DMS 273 treated with DMSO at 0.1 percent for 48 hours (cell line): Measurements from ENCODE around the gene GLT1D1.

ENCODE experiments used
- DNase-seq: peaks from one replicate; lab custom pipeline; 2025; lab: John Stamatoyannopoulos, UW

The GLT1D1 gene

DNA sequence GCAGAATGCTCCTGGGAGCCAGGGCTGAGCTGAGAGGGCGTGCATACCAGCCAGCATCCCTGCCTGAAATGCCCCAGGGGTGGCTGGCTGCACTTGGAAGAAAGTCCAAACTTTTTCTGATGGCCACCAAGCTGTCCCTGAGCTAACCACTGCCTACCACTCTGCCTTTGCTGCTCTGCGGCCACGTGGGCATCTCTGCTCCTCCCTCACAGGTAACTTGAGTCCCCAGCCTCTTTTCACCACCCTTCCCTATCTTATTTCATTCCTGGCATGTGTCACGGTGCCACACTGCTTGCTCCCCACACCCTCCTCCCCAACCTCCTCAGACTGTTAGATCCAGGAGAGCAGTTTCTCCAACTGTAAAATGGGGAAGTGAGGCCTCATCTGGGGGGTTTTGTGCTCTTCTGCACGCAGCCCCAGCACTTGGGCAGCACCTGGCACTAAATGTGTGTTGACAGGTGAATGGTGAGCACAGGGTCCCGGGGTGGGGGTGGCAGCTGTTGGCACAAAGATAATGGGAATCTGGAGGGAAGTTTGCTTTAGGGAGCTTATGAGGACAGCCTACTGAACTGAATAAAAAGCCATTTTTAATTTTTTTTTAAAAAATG lies 113.0 kb downstream of the GLT1D1 start:
- DNase-seq: no peak

DNA sequence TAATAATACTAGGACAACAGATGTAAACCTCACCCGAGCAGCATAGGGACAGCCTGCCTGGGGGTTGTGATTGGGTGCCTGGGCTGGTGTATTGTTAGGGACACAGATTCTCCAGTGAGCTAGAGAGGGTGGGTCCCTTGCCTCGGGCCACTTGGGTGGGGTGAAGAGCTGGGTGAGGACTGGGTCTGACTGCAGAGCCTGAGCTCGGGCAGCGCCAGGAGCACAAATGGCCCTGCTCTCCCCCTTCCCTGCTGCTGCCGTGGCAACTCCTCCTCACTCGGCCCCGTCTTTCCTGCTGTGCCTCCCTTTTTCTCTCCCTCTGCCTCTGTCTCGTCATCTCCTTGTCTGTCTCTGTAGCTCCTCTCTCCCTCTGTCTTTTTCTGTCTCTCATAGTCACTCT lies 115.4 kb downstream of the GLT1D1 start:
- DNase-seq: no peak

GRCh38 chr12:128969480-128970055 lies 116.3 kb downstream of the GLT1D1 start:
- no peak for DNase-seq

DNA sequence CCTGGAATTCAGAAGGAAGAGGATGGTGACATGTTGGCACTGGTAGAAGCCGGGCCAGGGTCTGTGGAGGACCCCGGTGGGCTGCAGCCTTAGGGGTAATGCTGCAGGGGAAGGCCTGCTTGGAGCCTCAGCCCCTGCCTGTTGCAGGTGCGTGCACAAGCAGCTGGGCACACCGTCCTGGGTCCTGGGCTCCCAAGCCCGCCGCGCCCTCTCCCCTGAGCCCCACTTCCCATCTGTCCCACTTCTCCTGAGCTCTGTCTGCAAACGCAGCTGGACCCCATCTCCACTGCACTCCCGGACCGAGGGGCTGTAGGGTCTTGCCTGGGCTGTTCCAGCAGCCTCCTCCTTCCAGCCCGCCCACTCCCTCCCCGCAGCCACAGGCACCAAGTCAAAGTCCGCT lies 116.8 kb downstream of the GLT1D1 start:
- no peak for DNase-seq

DNA sequence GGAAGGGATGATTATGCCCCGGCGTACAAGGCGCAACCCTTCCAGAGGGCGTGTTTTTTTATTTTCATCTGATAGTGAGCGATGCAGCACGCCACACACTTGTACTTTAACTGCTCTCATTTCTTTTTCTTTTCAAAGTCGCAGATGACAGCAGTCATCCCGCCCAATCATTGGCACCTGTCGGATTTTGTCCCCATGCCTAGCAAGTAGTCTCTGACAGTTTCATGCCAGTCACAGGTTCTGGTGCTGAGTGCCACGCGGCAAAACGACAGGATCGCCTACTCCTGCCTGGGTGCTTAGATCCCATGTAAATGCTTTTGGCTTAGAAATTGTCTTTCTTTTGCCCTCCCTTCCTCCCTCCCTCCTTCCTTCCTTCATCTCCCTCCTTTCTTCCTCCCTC lies 117.7 kb downstream of the GLT1D1 start:
- DNase-seq: no peak

- DNase-seq: no peak
Observed at GRCh38 chr12:128971802-128972201, 118.5 kb downstream of the GLT1D1 start.

DNA sequence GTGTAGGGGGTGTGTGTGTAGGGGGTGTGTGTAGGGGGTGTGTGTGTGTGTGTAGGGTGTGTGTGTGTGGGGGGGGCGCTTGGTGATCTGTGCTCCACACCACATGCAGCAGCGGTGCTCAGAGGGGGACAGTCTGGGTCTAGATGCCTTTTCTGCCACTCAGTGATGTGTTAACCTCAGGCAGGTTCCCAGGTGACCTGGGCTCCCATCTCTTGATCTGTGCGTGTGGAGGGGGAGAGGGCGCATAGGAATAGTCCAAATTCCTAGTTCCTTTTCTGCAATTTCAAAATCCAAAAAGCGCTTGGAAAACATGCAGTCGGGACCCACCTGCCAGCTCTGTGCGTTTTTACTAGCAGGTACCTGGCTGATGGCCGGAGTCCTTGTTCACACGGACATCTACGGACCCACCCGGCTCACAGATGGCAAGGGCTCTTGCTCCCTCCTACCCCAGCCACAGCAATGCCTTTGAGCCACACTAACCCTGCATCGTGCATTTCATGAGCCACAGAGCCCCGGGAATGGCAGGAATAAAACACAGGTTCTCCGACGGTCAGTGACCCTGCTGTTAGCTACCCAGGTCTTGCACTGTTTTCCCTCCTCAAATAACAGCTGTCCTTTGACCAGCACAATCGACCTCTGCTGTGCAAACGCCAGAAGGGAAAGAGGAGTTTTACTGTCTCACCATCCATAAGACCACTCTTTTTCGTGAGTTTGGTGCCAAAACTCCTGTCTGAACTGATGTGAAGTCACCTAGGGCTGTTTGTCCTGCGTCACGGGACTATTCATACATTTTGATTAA lies 120.8 kb downstream of the GLT1D1 start:
- DNase-seq: no peak

GRCh38 chr12:128974881-128975280 lies 121.6 kb downstream of the GLT1D1 start:
- DNase-seq: no peak

- no peak for DNase-seq
Observed at GRCh38 chr12:128976120-128976738, 123.0 kb downstream of the GLT1D1 start.

- no peak for DNase-seq
Observed at GRCh38 chr12:128977441-128977840, 124.2 kb downstream of the GLT1D1 start.

DNA sequence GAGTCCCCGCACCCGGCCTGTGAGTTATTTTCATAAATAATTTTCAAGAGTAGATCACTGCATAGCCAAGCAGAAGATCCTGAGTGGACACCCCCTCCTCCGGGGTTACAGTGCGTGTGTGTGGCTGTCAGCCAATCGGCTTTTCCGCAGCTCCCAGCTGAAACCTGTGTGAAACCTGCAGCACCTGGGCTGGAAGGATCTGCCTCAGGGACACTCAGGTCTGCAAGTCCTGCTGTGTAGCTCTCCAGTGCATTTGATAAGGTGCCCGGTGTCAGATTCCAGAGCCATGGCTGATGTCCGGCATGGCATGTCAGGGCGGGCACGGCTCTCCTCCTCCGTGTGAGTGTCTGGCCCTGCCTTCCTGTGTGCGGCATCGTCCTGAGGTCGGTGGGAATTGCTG lies 124.8 kb downstream of the GLT1D1 start:
- no peak for DNase-seq

DNA sequence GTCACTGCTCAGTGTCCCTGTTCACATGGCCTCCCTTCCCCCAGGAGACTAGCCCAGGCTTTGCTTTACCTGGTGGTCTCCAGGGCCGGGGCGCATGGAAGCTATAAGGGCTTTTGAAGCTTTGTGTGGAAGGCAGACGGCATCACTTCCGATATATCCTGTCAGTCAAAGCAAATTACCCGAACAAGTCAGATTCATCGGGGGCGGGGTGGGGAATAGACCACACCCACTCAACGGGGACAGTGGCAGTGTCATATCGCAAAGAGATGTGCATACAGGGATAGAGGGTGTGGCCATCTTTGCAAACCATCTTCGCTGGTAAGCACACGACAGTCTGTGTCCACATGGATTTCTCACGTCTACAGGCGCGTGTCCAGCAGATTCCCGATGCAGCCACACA lies 127.3 kb downstream of the GLT1D1 start:
- DNase-seq: no peak

DNA sequence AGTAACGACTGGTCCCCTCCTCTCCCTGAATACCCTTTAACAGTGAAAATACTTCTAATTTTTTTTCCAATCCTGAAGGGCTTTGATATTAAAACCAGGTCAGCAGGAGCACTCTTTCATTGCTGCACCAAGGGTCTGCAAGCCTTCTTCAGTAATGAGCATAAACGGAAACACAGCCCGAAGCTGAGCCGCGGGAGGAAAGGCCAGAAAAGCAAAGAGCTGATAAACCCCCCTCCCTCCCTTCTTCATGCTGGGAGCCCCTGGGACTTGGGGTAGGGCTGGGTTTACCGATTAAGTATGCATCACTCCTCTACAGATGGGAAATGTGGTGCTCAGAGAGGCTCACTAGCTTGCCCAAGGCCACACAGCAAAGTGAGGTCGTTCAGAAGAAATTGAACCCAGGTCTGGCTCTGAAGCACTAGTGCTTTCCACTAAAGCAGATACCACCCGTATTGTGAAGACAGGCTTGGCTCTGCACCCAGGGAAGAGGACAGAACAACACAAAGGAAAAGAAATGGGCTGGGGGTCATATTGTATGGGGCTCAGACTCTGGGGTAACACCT lies 128.8 kb downstream of the GLT1D1 start:
- no peak for DNase-seq

GRCh38 chr12:128982933-128983332 lies 129.7 kb downstream of the GLT1D1 start:
- DNase-seq: no peak

DNA sequence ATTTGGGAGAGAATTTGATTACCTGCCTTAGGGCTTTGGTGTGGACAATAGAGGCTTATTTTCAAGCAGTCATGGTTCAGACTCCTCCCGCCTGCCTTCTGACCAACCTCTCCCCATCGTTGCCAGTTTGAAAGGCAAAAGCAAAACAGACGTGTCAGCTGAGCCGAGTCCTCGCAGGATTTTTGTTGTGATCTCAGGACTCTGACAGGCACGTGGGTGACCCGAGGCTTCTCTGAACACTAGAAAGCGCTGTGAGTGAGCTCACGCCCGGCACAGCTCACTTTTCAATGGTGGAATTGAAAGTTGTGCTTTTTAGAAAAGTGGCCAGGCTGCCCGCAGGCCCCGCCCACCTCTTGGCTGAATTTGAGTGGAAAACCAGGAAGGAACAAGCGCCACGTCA lies 130.1 kb downstream of the GLT1D1 start:
- no peak for DNase-seq

- no peak for DNase-seq
Observed at GRCh38 chr12:128986957-128987356, 133.7 kb downstream of the GLT1D1 start.

DNA sequence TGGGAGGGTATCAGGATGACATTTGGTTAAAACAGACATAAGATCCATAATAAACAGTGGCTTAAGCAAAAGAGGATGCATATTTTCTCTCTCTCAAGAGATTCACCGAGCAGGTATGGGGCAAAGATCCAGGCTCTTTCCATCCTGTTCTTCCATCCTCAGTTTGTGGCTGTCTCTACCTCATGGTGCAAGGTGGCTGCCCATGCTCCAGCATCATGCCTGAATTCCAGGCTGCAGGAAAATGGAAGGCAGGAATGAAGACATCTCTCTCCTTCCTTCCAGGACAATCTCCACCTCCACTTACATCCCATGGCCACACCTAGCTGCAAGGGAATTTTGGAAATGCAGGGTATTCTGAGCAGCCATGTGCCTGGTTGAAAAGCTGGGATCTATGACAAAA lies 136.0 kb downstream of the GLT1D1 start:
- no peak for DNase-seq

DNA sequence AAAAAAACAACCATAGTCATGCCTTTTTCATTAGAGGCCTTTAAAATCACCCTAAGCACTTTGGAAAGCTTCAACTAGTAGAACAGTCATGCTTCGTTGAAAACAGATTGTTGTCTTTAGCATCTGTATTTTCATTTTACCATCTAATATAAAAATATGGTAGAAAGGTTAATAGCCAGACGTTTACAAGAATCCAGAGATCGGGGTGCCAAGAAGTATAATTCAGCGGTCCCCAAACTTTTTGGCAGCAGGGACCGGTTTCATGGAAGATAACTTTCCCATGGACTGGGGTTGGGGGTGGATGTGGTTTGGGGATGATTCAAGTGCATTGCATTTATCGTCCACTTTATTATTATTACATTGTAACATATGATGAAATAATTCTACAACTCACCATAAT lies 138.4 kb downstream of the GLT1D1 start:
- no peak for DNase-seq

- DNase-seq: no peak
Observed at GRCh38 chr12:128992116-128992515, 138.8 kb downstream of the GLT1D1 start.

GRCh38 chr12:128992550-128992949 lies 139.3 kb downstream of the GLT1D1 start:
- DNase-seq: no peak

- no peak for DNase-seq
Observed at GRCh38 chr12:128994856-128995255, 141.6 kb downstream of the GLT1D1 start.

DNA sequence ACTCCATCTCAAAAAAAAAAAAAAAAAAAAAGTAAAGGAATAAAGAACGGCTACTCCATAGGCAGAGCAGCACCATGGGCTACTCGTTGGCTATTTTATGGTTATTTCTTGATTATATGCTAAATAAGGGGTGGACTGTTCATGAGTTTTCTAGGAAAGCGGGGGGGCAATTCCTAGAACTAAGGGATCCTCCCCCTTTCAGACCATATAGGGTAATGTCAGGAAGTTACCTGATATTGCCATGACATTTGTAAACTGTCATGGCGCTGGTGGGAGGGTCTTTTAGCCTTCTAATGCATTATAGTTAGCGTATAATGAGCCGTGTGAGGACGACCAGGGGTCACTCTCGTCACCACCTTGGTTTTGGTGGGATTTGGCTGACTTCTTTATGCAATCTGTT lies 142.3 kb downstream of the GLT1D1 start:
- DNase-seq: no peak

- DNase-seq: no peak
Observed at GRCh38 chr12:129001826-129002225, 148.5 kb downstream of the GLT1D1 start.
